Measurements from ENCODE around the gene MAPK7.

GRCh38 chr17:19404264-19404663 is 26.0 kb downstream of the MAPK7 start:
- TF ChIP-seq EZH2 (IDR thresholded peaks at IDR 0.05): no peak
- no peak for TF ChIP-seq POLR2AphosphoS5 (IDR thresholded peaks at IDR 0.05; ENCODE audit: borderline replicate concordance, low read depth, low read length)
- no peak for TF ChIP-seq FOXP2 (optimal IDR thresholded peaks at IDR 0.05; ENCODE audit: control extremely low read depth, extremely low read length, insufficient read depth)
